GM12878 (cell line): ENCODE data around the gene FANCE. TPM values are rescaled to one million over a fixed set of nuclear protein-coding genes. Genes with fewer than 3 reads are reported as not detected.

ENCODE experiments used
- ATAC-seq: fragments of 200-7000 bp; cut with Tn5 transposase; 3 replicates; pipeline ENCODE4 v1.9.1; 2020; ENCODE audit warnings: mild to moderate bottlenecking, moderate library complexity
- BruUV-seq: library from RNA; stranded (reverse); fragments of 400-500 nt; replicated peaks from 2 replicates; lab custom pipeline; 2021; lab: Mats Ljungman, UMichigan
- CTCF ChIA-PET: fragments of 300-600 bp; sonication (Branson Sonifier 250); formaldehyde crosslinking; extraction: SDS; loops from one replicate; lab custom pipeline; 2021; ENCODE audit warnings: inconsistent platforms; lab: Yijun Ruan, JAX
- POLR2A ChIA-PET: fragments of 350-600 bp; formaldehyde crosslinking; extraction: SDS; loops from one replicate; lab custom pipeline; 2021; ENCODE audit warnings: inconsistent platforms; lab: Charles Lee
- RAD21 ChIA-PET: fragments of 300-600 bp; sonication (Branson Sonifier 250); formaldehyde crosslinking; loops from one replicate; lab custom pipeline; 2023; ENCODE audit warnings: antibody characterized with exemption; ENCODE audit not compliant: unreplicated experiment; lab: Charles Lee
- SMC1A ChIA-PET: fragments of 300-600 bp; sonication (Branson Sonifier 250); formaldehyde crosslinking; loops from one replicate; lab custom pipeline; 2023; ENCODE audit not compliant: unreplicated experiment, uncharacterized antibody; lab: Charles Lee
- DNase-seq: peaks from one replicate; pipeline ENCODE4 v3.0.0-alpha.2; 2011; ENCODE audit warnings: low read depth, low spot score
- FAIRE-seq: peaks from 3 replicates; lab custom pipeline; 2011; peaks lifted over from hg19 to GRCh38; lab: Jason Lieb, UNC
- H2AFZ ChIP-seq: 2 replicates; pipeline ENCODE4 v1.6.0; 2011; ENCODE audit warnings: low read depth, low read length, control low read depth; ENCODE audit not compliant: control insufficient read depth
- H3K27ac ChIP-seq: 2 replicates; pipeline ENCODE4 v1.5.1; 2011; ENCODE audit warnings: control low read depth; ENCODE audit not compliant: control insufficient read depth, insufficient read depth
- H3K27me3 ChIP-seq, 2 experiments: replicated peaks in 1 of 2; 2 replicates each; pipeline versions ENCODE4 v1.6.0 to v1.6.1; 2011; ENCODE audit warnings: low read length in 1 of 2; ENCODE audit not compliant: control insufficient read depth in 2 of 2, insufficient read depth in 2 of 2
- H3K36me3 ChIP-seq, 2 experiments: 2 replicates each; pipeline ENCODE4 v1.5.1; 2011; ENCODE audit warnings: low read length in 1 of 2; ENCODE audit not compliant: control insufficient read depth in 2 of 2, insufficient read depth in 2 of 2
- H3K4me1 ChIP-seq: 2 replicates; pipeline ENCODE4 v1.6.1; 2011; ENCODE audit warnings: mild to moderate bottlenecking, low read length, moderate library complexity, mixed read lengths; ENCODE audit not compliant: control insufficient read depth, insufficient read depth
- H3K4me2 ChIP-seq: 2 replicates; pipeline ENCODE4 v1.6.0; 2011; ENCODE audit warnings: control low read depth; ENCODE audit not compliant: control insufficient read depth, insufficient read depth
- H3K4me3 ChIP-seq: fragments of 200-600 bp; sonication (generic); 2 replicates; pipeline ENCODE4 v1.5.1; 2016
- H3K79me2 ChIP-seq: 2 replicates; pipeline ENCODE4 v1.6.0; 2011; ENCODE audit warnings: low read length; ENCODE audit not compliant: control insufficient read depth, insufficient read depth
- H3K9ac ChIP-seq: 2 replicates; pipeline ENCODE4 v1.8.0; 2011; ENCODE audit warnings: low read length, control low read depth, mixed read lengths; ENCODE audit not compliant: control insufficient read depth, insufficient read depth
- H3K9me3 ChIP-seq: replicated peaks from 3 replicates; pipeline ENCODE4 v1.5.1; 2011; ENCODE audit warnings: mild to moderate bottlenecking, low read length; ENCODE audit not compliant: control insufficient read depth, insufficient read depth
- H4K20me1 ChIP-seq: 2 replicates; pipeline ENCODE4 v1.6.0; 2011; ENCODE audit not compliant: control insufficient read depth, insufficient read depth
- ATF7 ChIP-seq: fragments of 450-650 bp; IDR thresholded peaks from 2 replicates; pipeline ENCODE4 v1.6.1; 2016; ENCODE audit warnings: low read depth, mild to moderate bottlenecking
- BHLHE40 ChIP-seq, 2 experiments: fragments of 450-650 bp in 1 of 2; IDR thresholded peaks; 2 replicates each; pipeline ENCODE4 v1.6.1; 2011 to 2017; ENCODE audit warnings: low read depth in 2 of 2, borderline replicate concordance in 1 of 2, improper control_type of control experiment in 1 of 2, low read length in 1 of 2, mild to moderate bottlenecking in 1 of 2
- GABPA ChIP-seq: IDR thresholded peaks from 2 replicates; pipeline ENCODE4 v1.6.1; 2014; ENCODE audit warnings: antibody characterized with exemption, low read depth, mild to moderate bottlenecking, inconsistent platforms
- IRF4 ChIP-seq: IDR thresholded peaks from 2 replicates; pipeline ENCODE4 v1.6.1; 2011; ENCODE audit warnings: low read depth, low read length
- KLF5 ChIP-seq: fragments of 450-650 bp; IDR thresholded peaks from 2 replicates; pipeline ENCODE4 v1.6.1; 2014; ENCODE audit warnings: mild to moderate bottlenecking; ENCODE audit not compliant: partially characterized antibody
- MEF2A ChIP-seq: IDR thresholded peaks from 2 replicates; pipeline ENCODE4 v1.6.1; 2011; ENCODE audit warnings: low read depth, mild to moderate bottlenecking, low read length, moderate library complexity; ENCODE audit not compliant: insufficient read depth
- NR2F1 ChIP-seq: fragments of 450-650 bp; conservative IDR thresholded peaks from 2 replicates; pipeline ENCODE4 v1.6.1; 2017; ENCODE audit warnings: mild to moderate bottlenecking
- PML ChIP-seq: IDR thresholded peaks from 2 replicates; pipeline ENCODE4 v1.6.1; 2012; ENCODE audit warnings: low read length, inconsistent platforms
- RUNX3 ChIP-seq: IDR thresholded peaks from 2 replicates; pipeline ENCODE4 v1.6.1; 2012; ENCODE audit warnings: low read length, inconsistent platforms
- SREBF2 ChIP-seq: IDR thresholded peaks from 2 replicates; pipeline ENCODE4 v1.6.1; 2012; ENCODE audit warnings: mild to moderate bottlenecking, low read length
- STAT1 ChIP-seq: fragments of 450-650 bp; conservative IDR thresholded peaks from 2 replicates; pipeline ENCODE4 v1.6.1; 2014; ENCODE audit warnings: antibody characterized with exemption, mild to moderate bottlenecking
- ZBTB4 ChIP-seq: fragments of 450-650 bp; formaldehyde crosslinking; IDR thresholded peaks from 2 replicates; pipeline ENCODE4 v1.4.0; 2022; ENCODE audit warnings: mild to moderate bottlenecking, moderate library complexity
- ZNF217 ChIP-seq: fragments of 450-650 bp; IDR thresholded peaks from 2 replicates; pipeline ENCODE4 v1.6.1; 2017; ENCODE audit warnings: antibody characterized with exemption, mild to moderate bottlenecking
- ZNF622 ChIP-seq: fragments of 450-650 bp; IDR thresholded peaks from 2 replicates; pipeline ENCODE4 v1.6.1; 2017; ENCODE audit warnings: mild to moderate bottlenecking, inconsistent platforms
- WGBS: methylation state at CpG from one replicate; pipeline ENCODE4 v1.1.6; 2016; ENCODE audit warnings: low lambda C conversion rate; ENCODE audit not compliant: insufficient replicate concordance, insufficient coverage; ENCODE audit errors: missing lambda C conversion rate; 5-methylcytosine and 5-hydroxymethylcytosine counted together
- in situ Hi-C: fragments of 300-500 bp; cut with MboI; formaldehyde crosslinking; loops from 9 replicates; pipeline ENCODE4 v1.14.3; 2018; ENCODE audit warnings: mixed read lengths
- intact Hi-C: fragments of 100-400 bp; cut with micrococcal nuclease; formaldehyde crosslinking; loops from one replicate; pipeline ENCODE4 v1.14.2; 2022; ENCODE audit not compliant: unreplicated experiment
- polyA plus RNA-seq, 11 experiments: library from polyadenylated mRNA; depleted of rRNA in 4 of 11; unstranded in 6 of 11; stranded (reverse) in 5 of 11; fragments of >200 nt; fragmentation: Nextera tagmentation in 4 of 11; fragmentation: Illumina TruSeq in 1 of 11; extraction: Ambion mirVana in 4 of 11; extraction: Trizol in 1 of 11; gene quantifications; 1 replicate in 1 of 11; 2 replicates in 10 of 11; pipeline versions ENCODE4 v1.2.1 to v1.2.3, GENCODE V29; 2011 to 2016; ENCODE audit warnings: inconsistent platforms in 2 of 11, missing spikeins in 2 of 11, low read depth in 1 of 11
- total RNA-seq, 4 experiments: library from RNA; depleted of rRNA in 3 of 4; stranded (reverse); fragments of >200 nt in 3 of 4; fragmentation: Illumina TruSeq in 1 of 4; extraction: Trizol in 1 of 4; gene quantifications; 2 replicates each; pipeline versions ENCODE4 v1.2.1 to v1.2.3, GENCODE V29; 2013 to 2021
- TF ChIP-seq, protein P1 (sequence below): fragments of 450-650 bp; IDR thresholded peaks from 2 replicates; pipeline ENCODE4 v1.6.1; 2014; ENCODE audit warnings: mild to moderate bottlenecking

FANCE gene
- total and polyA plus RNA-seq, 10 of the 15 experiments (the other 5 are each of a cell fraction or from before 2014, with no cell fraction given): 3.0 to 13.3 (median 8.1) TPM

- SMC1A ChIA-PET: no interaction called here
- Histone ChIP-seq H3K36me3 (peaks cover 1 to 6% of the 10 kb centered on the region in 2 experiments; a peak in 3 of 4 replicates), H3K27ac (no peak overlapping the region), H3K4me2 (no peak overlapping the region), H3K4me1 (no peaks in the 10 kb centered on the region; the same call in 1 of the 2 replicates), H3K4me3 (no peak overlapping the region), H3K9ac (no peak overlapping the region), H4K20me1 (no peaks in the 10 kb centered on the region), H3K9me3 (no peaks in the 10 kb centered on the region), H3K27me3 (no peaks in the 10 kb centered on the region), H3K79me2 (no peaks in the 10 kb centered on the region), H2AFZ (no peak overlapping the region)
- in situ Hi-C loops (no loop called here), intact Hi-C loops (no loop called here)
- no TSS peak for BruUV-seq
- DNase-seq: no peak
- CTCF ChIA-PET: interaction anchor here (1.2 kb wide), 1 partner anchor 70 kb away, joined by 6 read pairs; the partner anchor contains the start of gene PPARD
- RAD21 ChIA-PET: no interaction called here
- 95% methylated on average over 8 of the region's 8 CpGs for WGBS
- FAIRE-seq: no peak
- TF ChIP-seq ATF7 (no peak), ZNF622 (no peak), PML (no peak), STAT1 (no peak), GABPA (no peak), IRF4 (no peak), ZNF217 (no peak), BHLHE40 (IDR thresholded peaks at IDR 0.05; ENCODE audit: borderline replicate concordance in 1 of 2, low read depth in 2 of 2, low read length in 1 of 2) (no peak), RUNX3 (no peak), NR2F1 (no peak), SREBF2 (no peak), MEF2A (no peak), ZBTB4 (CRISPR knock-in tag) (no peak), KLF5 (no peak)
- TF ChIP-seq, protein P1, sequence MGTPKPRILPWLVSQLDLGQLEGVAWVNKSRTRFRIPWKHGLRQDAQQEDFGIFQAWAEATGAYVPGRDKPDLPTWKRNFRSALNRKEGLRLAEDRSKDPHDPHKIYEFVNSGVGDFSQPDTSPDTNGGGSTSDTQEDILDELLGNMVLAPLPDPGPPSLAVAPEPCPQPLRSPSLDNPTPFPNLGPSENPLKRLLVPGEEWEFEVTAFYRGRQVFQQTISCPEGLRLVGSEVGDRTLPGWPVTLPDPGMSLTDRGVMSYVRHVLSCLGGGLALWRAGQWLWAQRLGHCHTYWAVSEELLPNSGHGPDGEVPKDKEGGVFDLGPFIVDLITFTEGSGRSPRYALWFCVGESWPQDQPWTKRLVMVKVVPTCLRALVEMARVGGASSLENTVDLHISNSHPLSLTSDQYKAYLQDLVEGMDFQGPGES: no peak
- POLR2A ChIA-PET: no interaction called here
- no peak for ATAC-seq
These were observed 40.0 kb upstream of the FANCE start for GRCh38 chr6:35412102-35412501.
